ENCODE results near the gene AGAP1.

AGAP1 gene

DNA sequence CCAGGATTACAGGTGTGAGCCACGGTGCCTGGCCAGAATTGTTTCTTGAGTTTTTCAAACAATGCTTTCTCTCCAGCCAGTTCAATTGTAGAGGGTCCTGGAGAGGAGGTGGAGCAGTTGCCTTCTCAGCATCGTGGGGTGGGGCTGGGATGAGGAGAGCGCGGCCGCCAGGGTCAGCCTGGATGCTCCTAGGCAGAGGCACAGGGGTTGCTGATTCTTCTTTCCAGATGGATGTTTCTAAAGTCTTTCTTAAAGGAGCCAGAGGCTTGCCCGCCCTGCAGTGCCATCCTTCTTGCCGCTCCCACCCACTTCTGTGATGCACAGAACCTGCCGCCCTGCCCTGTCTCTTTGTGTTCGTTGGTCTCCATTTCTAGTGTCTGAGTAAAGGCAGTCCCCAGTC lies 61.1 kb downstream of the AGAP1 start:
- DNase-seq (ENCODE audit: low read depth): no peak
- TF ChIP-seq, protein P1, sequence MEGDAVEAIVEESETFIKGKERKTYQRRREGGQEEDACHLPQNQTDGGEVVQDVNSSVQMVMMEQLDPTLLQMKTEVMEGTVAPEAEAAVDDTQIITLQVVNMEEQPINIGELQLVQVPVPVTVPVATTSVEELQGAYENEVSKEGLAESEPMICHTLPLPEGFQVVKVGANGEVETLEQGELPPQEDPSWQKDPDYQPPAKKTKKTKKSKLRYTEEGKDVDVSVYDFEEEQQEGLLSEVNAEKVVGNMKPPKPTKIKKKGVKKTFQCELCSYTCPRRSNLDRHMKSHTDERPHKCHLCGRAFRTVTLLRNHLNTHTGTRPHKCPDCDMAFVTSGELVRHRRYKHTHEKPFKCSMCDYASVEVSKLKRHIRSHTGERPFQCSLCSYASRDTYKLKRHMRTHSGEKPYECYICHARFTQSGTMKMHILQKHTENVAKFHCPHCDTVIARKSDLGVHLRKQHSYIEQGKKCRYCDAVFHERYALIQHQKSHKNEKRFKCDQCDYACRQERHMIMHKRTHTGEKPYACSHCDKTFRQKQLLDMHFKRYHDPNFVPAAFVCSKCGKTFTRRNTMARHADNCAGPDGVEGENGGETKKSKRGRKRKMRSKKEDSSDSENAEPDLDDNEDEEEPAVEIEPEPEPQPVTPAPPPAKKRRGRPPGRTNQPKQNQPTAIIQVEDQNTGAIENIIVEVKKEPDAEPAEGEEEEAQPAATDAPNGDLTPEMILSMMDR (IDR thresholded peaks at IDR 0.05; ENCODE audit: low read depth, low read length, missing control alignments): no peak
- no peak overlapping the region for H3K4me3 ChIP-seq (ENCODE audit: low read depth, low read length)

DNA sequence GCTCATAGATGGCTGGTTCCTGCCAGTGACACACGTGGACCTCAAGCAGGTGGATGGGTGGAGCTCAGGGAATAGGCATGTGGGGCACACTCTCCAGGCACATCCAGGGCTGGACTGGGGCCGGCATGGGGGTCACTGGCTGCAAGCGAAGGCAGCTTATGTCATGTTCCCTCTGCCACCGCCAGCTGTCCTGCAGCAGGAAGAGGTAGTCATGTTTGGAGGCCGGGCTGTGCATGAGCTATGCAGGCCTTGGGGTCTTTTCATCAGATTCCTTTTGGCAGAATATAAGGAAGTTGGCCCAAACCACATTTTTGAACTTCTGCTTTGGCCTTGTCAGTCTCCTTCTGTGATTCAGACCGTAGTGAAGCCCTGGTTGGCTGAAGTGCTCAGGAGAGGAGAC lies 61.5 kb downstream of the AGAP1 start:
- no peak overlapping the region for H3K4me3 ChIP-seq (ENCODE audit: low read depth, low read length)
- no peak for DNase-seq (ENCODE audit: low read depth)
- TF ChIP-seq, protein P1 (IDR thresholded peaks at IDR 0.05; ENCODE audit: low read depth, low read length, missing control alignments): no peak

DNA sequence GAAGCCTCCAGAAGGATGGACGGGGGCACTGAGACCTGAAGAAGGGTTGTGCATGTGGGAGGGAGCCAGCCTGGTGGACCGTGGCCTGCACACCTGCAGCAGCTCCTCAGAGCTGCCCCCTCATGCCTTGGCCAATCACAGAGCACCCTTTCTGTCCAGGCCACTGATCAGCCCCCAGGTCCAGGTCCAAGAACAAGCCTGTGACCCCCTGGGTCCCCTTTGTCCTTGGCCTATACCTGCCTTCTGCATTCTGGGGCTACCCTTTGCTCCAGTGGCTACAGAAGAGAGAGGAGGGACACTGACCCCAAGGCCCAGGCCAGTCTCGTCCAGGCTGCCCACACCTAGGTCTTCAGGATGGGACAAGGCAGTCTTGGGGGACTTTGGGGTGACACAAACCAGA lies 62.2 kb downstream of the AGAP1 start:
- TF ChIP-seq, protein P1 (IDR thresholded peaks at IDR 0.05; ENCODE audit: low read depth, low read length, missing control alignments): no peak
- no peak for DNase-seq (ENCODE audit: low read depth)
- no peak overlapping the region for H3K4me3 ChIP-seq (ENCODE audit: low read depth, low read length)

DNA sequence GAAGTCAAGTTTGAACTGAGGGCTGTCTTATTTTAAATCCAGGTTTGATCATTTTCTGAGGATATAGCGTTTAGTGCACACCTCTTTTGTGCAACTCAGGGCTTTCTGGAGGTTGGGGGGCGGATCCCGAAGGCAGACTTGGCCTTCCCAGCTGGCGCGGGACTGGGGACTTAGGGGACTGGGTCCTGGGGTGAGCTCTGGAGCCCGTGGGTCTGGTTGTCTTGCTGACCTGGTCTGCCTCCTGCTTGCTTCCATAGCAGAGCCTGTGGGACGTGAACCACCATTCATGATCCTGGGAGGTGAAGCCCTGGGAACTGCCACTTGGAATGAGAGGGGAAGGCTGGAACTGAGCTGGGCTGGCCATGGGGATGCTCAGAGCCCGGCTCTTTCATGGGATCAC lies 63.1 kb downstream of the AGAP1 start:
- TF ChIP-seq, protein P1 (IDR thresholded peaks at IDR 0.05; ENCODE audit: low read depth, low read length, missing control alignments): no peak
- no peak for DNase-seq (ENCODE audit: low read depth)
- H3K4me3 ChIP-seq (ENCODE audit: low read depth, low read length): no peak overlapping the region

DNA sequence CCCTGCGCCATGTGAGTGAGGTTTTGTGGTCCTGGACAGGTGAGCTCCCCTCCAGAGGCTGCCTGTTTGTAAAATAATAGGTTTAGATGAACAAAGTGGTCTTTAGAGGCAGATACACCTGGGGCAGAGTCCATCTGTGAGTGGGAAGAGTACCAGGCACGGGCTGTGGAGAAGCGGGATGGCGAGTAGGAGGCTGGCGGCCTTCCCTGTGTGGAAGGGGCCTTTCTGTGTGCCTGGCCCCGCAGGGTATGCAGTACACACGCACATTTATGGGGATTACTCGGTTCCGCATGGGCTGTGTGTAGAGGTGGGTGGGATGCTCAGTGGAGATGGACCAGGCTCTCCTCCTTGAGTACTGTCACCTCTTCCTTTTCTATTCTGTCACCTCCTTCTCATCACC lies 64.1 kb downstream of the AGAP1 start:
- TF ChIP-seq, protein P1 (IDR thresholded peaks at IDR 0.05; ENCODE audit: low read depth, low read length, missing control alignments): no peak
- no peak overlapping the region for H3K4me3 ChIP-seq (ENCODE audit: low read depth, low read length)
- no peak for DNase-seq (ENCODE audit: low read depth)

DNA sequence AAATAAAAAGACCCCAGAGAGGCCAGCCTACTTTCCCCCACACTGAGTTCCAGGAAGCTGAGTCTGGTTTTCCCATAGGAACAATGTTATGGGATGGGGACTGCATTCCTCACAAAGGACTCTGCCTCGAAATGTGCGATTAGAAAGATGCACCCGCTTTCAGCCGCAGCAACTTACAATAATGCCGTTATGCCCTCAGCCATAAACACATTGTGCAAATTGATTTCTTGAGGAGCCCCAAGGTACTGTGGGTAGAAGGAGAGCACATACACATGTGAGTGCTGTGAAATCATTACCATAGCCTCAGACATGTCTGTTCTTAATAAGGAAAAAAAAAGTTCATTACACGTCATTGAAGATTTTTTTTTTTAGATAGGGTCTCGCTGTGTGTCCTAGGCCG lies 64.7 kb downstream of the AGAP1 start:
- TF ChIP-seq, protein P1 (IDR thresholded peaks at IDR 0.05; ENCODE audit: low read depth, low read length, missing control alignments): no peak

DNA sequence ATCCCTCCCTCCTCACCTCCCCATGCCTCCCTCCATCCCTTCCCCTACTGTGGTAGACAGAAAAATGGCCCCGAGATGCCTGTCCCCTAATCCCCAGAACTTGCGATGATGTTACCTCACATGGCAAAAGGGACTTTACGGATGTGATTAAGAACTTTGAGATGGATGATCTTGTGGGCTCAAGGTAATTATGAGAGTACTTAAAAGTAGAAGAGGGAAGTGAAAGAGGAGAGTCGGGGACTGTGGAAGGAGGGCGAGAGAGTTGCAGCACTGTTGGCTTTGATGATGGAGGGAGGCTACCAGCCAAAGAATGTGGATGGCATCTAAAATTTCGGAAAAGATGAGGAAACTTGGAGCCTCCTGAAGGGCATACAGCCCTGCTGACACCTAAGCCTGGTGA lies 66.5 kb downstream of the AGAP1 start:
- DNase-seq (ENCODE audit: low read depth): no peak
- TF ChIP-seq, protein P1 (IDR thresholded peaks at IDR 0.05; ENCODE audit: low read depth, low read length, missing control alignments): no peak
- no peak overlapping the region for H3K4me3 ChIP-seq (ENCODE audit: low read depth, low read length)

More for the DNA sequence above, 64.7 kb downstream of the AGAP1 start:
- no peak for DNase-seq (ENCODE audit: low read depth)
- H3K4me3 ChIP-seq (ENCODE audit: low read depth, low read length): no peak overlapping the region

All from GM12864 (cell line).